Measurements from ENCODE around the gene PDE4D. TPM values are rescaled to one million over a fixed set of nuclear protein-coding genes. Genes with fewer than 3 reads are reported as not detected.
"Not testable (repeated sequence)": the region's sequence is repeated elsewhere in the genome, so short reads cannot be mapped to it uniquely, and the experiment has no call there.

Gene PDE4D
- total and polyA plus RNA-seq, 12 donors: 1.2 to 18.9 (median 2.1) TPM

DNA sequence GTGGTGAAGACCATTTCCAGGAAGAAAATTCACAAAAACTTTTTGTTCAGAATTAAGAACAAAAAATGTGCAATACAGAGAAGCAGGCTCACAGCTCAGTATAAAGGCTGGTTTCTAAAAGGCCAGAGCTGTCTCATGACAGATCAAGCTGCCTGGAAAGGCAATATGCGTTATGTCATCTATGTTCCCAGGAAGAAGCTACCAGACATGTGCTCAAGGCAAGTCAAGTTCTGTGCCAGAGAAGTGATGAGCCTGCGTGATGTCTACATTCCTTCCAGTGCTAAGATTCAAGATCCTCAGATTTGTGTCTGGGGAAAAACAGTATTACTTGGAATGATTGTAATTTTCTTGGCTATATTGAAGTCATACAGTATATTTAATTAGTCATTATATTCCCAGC, 104.3 kb downstream of the PDE4D start:
- H3K27ac ChIP-seq: no peak overlapping the region
- H3K4me1 ChIP-seq (replicated peaks in 1 of 2): no peaks in the 10 kb centered on the region
- intact Hi-C loops (cut with DNase I): no loop called here
- no peaks in the 10 kb centered on the region for H3K36me3 ChIP-seq (replicated peaks in 1 of 2)
- TF ChIP-seq POLR2A (IDR thresholded peaks at IDR 0.05): no peak
- no peak for TF ChIP-seq CTCF (IDR thresholded peaks at IDR 0.05)
- no peak for DNase-seq
- WGBS, 4 donors: 65 to 76% (median 72%) methylated on average over 2 of the region's 2 CpGs
- no peak overlapping the region for H3K4me3 ChIP-seq
- H3K27me3 ChIP-seq: no peaks in the 10 kb centered on the region
- no peaks in the 10 kb centered on the region for H3K9me3 ChIP-seq (replicated peaks in 1 of 3)

- Histone ChIP-seq H3K4me3 (no peak overlapping the region), H3K9me3 (replicated peaks in 1 of 3) (no peaks in the 10 kb centered on the region), H3K36me3 (replicated peaks in 1 of 2) (no peaks in the 10 kb centered on the region), H3K4me1 (replicated peaks in 1 of 2) (no peaks in the 10 kb centered on the region), H3K27ac (no peak overlapping the region), H3K27me3 (no peaks in the 10 kb centered on the region)
- DNase-seq: no peak
- no peak for TF ChIP-seq POLR2A (IDR thresholded peaks at IDR 0.05)
- no peak for TF ChIP-seq CTCF (IDR thresholded peaks at IDR 0.05)
- 39 to 62% (median 54%) methylated on average over 6 of the region's 6 CpGs for WGBS, 4 donors
- intact Hi-C loops (cut with DNase I): no loop called here
These were observed 107.2 kb downstream of the PDE4D start for GRCh38 chr5:59786334-59786805.

DNA sequence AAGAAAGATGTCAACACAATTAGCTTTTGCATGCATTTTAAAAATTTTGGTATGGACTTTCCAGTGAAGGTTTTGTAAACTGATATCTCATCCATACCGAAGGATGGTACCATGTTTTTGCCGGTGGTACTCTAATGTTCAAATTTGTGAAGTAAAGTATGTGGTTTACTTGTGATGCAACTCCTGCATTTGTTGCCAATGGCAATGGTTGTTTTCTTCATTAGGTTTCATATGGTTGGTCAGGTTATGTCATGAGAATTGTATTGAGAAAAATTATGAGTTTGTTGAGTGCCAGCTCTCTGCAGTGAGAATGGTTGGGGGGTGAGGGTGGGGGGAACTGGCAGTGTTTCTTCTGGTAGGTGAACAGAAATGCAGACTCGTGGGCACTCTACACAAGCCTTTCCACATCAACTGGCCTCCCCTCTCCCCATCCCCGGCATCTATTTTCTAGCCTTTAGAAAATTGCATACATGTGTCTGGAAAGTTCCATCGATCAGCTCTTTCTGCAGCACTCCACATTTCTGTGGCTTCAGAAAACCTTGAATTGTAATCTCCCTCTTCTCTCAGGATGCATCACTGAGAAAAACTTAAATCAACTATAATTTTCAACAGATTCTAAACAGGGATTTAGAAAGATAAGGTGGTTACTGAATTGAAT, 107.7 kb downstream of the PDE4D start:
- Histone ChIP-seq H3K9me3 (replicated peaks in 1 of 3) (no peaks in the 10 kb centered on the region), H3K36me3 (replicated peaks in 1 of 2) (no peaks in the 10 kb centered on the region), H3K4me1 (replicated peaks in 1 of 2) (no peaks in the 10 kb centered on the region), H3K27ac (no peak overlapping the region), H3K4me3 (no peak overlapping the region), H3K27me3 (no peaks in the 10 kb centered on the region)
- TF ChIP-seq CTCF (IDR thresholded peaks at IDR 0.05) (no peak), POLR2A (IDR thresholded peaks at IDR 0.05) (no peak)
- intact Hi-C loops (cut with DNase I): no loop called here
- 73 to 88% (median 83%) methylated on average over 5 of the region's 5 CpGs for WGBS, 4 donors
- no peak for DNase-seq

DNA sequence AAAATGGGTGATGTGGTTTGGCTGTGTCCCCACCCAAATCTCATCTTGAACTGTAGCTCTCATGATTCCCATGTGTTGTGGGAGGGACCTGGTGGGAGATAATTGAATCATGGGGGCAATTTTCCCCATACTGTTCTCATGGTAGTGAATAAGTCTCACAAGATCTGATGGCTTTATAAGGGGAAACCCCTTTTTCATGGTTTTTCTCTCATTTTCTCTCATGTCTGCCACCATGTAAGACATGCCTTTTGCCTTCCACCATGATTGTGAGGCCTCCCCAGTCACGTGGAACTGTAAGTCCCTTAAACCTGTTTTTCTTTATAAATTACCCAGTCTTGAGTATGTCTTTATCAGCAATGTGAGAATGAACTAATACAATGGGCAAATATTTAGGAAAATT, 108.8 kb downstream of the PDE4D start:
- WGBS, 4 donors: 43 to 66% (median 57%) methylated on average over 1 of the region's 1 CpG
- H3K4me1 ChIP-seq (replicated peaks in 1 of 2): not testable (repeated sequence)

GRCh38 chr5:59783264-59783663, 110.3 kb downstream of the PDE4D start:
- no peaks in the 10 kb centered on the region for H3K27me3 ChIP-seq
- no peak overlapping the region for H3K27ac ChIP-seq
- intact Hi-C loops (cut with DNase I): no loop called here
- TF ChIP-seq POLR2A (IDR thresholded peaks at IDR 0.05): no peak
- TF ChIP-seq CTCF (IDR thresholded peaks at IDR 0.05): no peak
- DNase-seq: no peak
- no peaks in the 10 kb centered on the region for H3K4me1 ChIP-seq (replicated peaks in 1 of 2)
- H3K9me3 ChIP-seq (replicated peaks in 1 of 3): no peaks in the 10 kb centered on the region
- no peak overlapping the region for H3K4me3 ChIP-seq
- no peaks in the 10 kb centered on the region for H3K36me3 ChIP-seq (replicated peaks in 1 of 2)

More for the DNA sequence above, 108.8 kb downstream of the PDE4D start:
- H3K4me3 ChIP-seq; H3K9me3 ChIP-seq (replicated peaks in 1 of 3); H3K27me3 ChIP-seq; H3K36me3 ChIP-seq (replicated peaks in 1 of 2); intact Hi-C loops (cut with DNase I); DNase-seq; H3K27ac ChIP-seq: not testable (repeated sequence)
